ENCODE results near the gene MAB21L4. TPM values are rescaled to one million over a fixed set of nuclear protein-coding genes. Genes with fewer than 3 reads are reported as not detected.

The MAB21L4 gene
- total and polyA plus RNA-seq, 2 of the 8 experiments (the other 6 are each of a cell fraction or from before 2014, with no cell fraction given), result 0.11 TPM; not detected in 1

- TF ChIP-seq CHD7 (IDR thresholded peaks at IDR 0.05; ENCODE audit: insufficient replicate concordance, low read length) (no peak), RNF2 (IDR thresholded peaks at IDR 0.05; ENCODE audit: borderline replicate concordance, low read depth, low read length, missing control alignments, poor library complexity, severe bottlenecking) (no peak), SP1 (IDR thresholded peaks at IDR 0.05; ENCODE audit: low read depth, low read length) (no peak), EZH2 (IDR thresholded peaks at IDR 0.05; ENCODE audit: low read depth, low read length, severe bottlenecking) (no peak), SUZ12 (IDR thresholded peaks at IDR 0.05; ENCODE audit: low read length) (no peak), BACH1 (IDR thresholded peaks at IDR 0.05; ENCODE audit: low read length) (no peak), RAD21 (IDR thresholded peaks at IDR 0.05 in 1 of 2, conservative IDR thresholded peaks at IDR 0.05 in 1 of 2; ENCODE audit: low read depth in 2 of 2, low read length in 2 of 2) (no peak), RXRA (IDR thresholded peaks at IDR 0.05; ENCODE audit: insufficient read depth, low read depth, low read length) (no peak), CEBPB (IDR thresholded peaks at IDR 0.05; ENCODE audit: low read depth, low read length) (no peak), FOSL1 (IDR thresholded peaks at IDR 0.05; ENCODE audit: insufficient read depth, low read depth, low read length) (no peak), RBBP5 (IDR thresholded peaks at IDR 0.05; ENCODE audit: borderline replicate concordance, low read depth, low read length) (no peak)
These were observed 8.3 kb downstream of the MAB21L4 start (continued) for GRCh38 chr2:240887631-240888030.

Data from H1 (cell line).